ENCODE results near the gene HOXB2. TPM values are rescaled to one million over a fixed set of nuclear protein-coding genes. Genes with fewer than 3 reads are reported as not detected.
A peak's percentile ranks its signal among the peaks of the same experiment; 100 is the strongest.

HOXB2 gene
- total RNA-seq, 4 donors from 2014 or later, result 1.4 to 9.6 (median 4.1) TPM

DNA sequence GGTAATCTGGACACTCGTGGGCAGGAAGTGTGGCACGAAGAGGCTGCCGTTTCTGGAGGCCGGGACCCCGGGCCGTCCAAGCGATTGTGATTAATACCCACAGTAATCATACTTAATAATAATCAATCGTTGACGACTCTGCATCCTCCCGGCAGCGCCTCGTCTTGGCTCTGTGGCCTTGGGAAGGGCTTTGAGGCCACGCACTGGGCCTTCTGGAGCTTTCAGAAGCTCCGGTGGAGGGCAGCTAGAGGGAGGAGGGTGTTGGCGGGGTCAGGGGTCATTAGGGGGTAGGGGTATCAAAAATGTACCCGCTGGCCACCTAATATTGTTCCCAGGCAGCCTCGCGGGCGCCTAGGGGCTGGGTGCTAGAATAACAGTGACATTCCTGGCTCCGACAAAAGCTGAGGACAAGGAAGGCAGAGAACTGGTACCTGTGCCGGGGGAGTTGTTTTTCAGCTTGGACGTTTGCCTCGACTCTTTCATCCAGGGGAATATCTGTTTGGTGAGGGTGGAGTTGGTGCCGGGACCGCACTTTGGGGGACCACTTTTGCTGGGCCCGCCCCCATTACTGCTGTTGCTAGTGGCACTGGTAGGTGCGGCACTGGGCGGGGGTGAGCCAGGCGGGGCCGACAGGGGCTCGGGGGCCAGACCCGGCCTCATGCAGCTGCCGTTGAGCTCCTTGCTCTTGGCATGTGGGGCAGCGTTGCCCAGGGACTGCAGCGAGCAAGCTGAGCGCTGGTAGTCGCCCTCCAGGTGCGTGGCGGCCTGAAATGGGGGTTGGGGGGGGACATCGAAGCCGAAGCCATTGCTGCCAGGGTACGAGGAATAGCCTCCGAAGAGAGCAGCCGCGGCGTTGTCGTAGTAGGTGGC is 6.9 kb upstream of the HOXB2 start:
- no peak for DNase-seq
- TF ChIP-seq CTCF (IDR thresholded peaks at IDR 0.05) (no peak), POLR2A (IDR thresholded peaks at IDR 0.05) (no peak)
- H3K27me3 ChIP-seq, result no peaks in the 10 kb centered on the region
- peak overlapping the region in 1 of 4 donors; percentile 6 for H3K4me3 ChIP-seq
- peaks cover 0 to 23% (median 3%) of the 10 kb centered on the region in 3 donors for H3K36me3 ChIP-seq
- no peaks in the 10 kb centered on the region for H3K9me3 ChIP-seq
- H3K27ac ChIP-seq, result peak overlapping the region; percentile 38 to 96 (median 63)
- H3K4me1 ChIP-seq, result peaks cover 0 to 53% (median 0%) of the 10 kb centered on the region in 4 donors

GRCh38 chr17:48551214-48551555 is 6.3 kb upstream of the HOXB2 start:
- no peaks in the 10 kb centered on the region for H3K9me3 ChIP-seq
- H3K4me1 ChIP-seq, result peaks cover 0 to 53% (median 0%) of the 10 kb centered on the region in 4 donors
- TF ChIP-seq CTCF (IDR thresholded peaks at IDR 0.05) (no peak), POLR2A (IDR thresholded peaks at IDR 0.05) (no peak)
- no peak for DNase-seq
- H3K27ac ChIP-seq, result peak overlapping the region; percentile 42 to 96 (median 63)
- H3K4me3 ChIP-seq, result peak overlapping the region in 1 of 4 donors; percentile 10
- no peaks in the 10 kb centered on the region for H3K27me3 ChIP-seq
- H3K36me3 ChIP-seq, result peaks cover 0 to 23% (median 3%) of the 10 kb centered on the region in 3 donors

GRCh38 chr17:48550502-48551213 is 5.7 kb upstream of the HOXB2 start:
- TF ChIP-seq CTCF (IDR thresholded peaks at IDR 0.05) (no peak), POLR2A (IDR thresholded peaks at IDR 0.05) (no peak)
- Histone ChIP-seq H3K27me3 (no peaks in the 10 kb centered on the region), H3K36me3 (peaks cover 0 to 23% (median 3%) of the 10 kb centered on the region in 3 donors), H3K4me1 (peaks cover 0 to 53% (median 0%) of the 10 kb centered on the region in 4 donors), H3K27ac (peak overlapping the region; percentile 42 to 96 (median 63)), H3K9me3 (no peaks in the 10 kb centered on the region), H3K4me3 (peak overlapping the region in 1 of 4 donors; percentile 10)
- DNase-seq, result no peak

GRCh38 chr17:48549914-48550501 is 5.1 kb upstream of the HOXB2 start:
- peaks cover 0 to 48% (median 0%) of the 10 kb centered on the region in 4 donors for H3K4me1 ChIP-seq
- H3K4me3 ChIP-seq, result peak overlapping the region in 1 of 4 donors; percentile 10
- peaks cover 0 to 23% (median 3%) of the 10 kb centered on the region in 3 donors for H3K36me3 ChIP-seq
- TF ChIP-seq POLR2A (IDR thresholded peaks at IDR 0.05), result no peak
- no peak for TF ChIP-seq CTCF (IDR thresholded peaks at IDR 0.05)
- no peaks in the 10 kb centered on the region for H3K9me3 ChIP-seq
- H3K27ac ChIP-seq, result peak overlapping the region; percentile 42 to 96 (median 63)
- H3K27me3 ChIP-seq, result no peaks in the 10 kb centered on the region
- DNase-seq, result no peak

DNA sequence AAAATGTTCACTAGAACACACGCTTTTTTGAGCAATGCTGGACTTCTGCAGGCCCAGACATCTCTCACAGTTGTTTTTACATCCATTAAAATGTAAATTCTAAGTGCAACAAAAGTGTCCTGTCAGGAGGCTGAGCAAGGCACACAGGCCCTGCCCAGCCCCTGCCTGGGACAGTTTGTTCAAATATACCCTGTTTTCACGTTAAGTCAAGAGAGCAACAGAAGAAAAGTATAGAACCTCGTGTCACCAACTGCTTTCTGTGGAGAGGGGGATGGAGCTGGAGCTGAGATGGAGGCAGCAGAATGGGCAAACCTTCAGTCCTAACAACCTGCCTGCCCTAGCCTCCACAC is 4.3 kb upstream of the HOXB2 start:
- no peak for TF ChIP-seq CTCF (IDR thresholded peaks at IDR 0.05)
- TF ChIP-seq POLR2A (IDR thresholded peaks at IDR 0.05), result no peak
- no peak for DNase-seq
- Histone ChIP-seq H3K27me3 (no peaks in the 10 kb centered on the region), H3K4me1 (peaks cover 0 to 46% (median 0%) of the 10 kb centered on the region in 4 donors), H3K9me3 (no peaks in the 10 kb centered on the region), H3K4me3 (no peak overlapping the region), H3K27ac (peak overlapping the region in 2 of 4 donors; percentile 33 to 96), H3K36me3 (peaks cover 0 to 23% (median 3%) of the 10 kb centered on the region in 3 donors)
